Colonic mucosa (tissue), 4 donors: ENCODE measurements around the gene LAMA1. TPM values are rescaled to one million over a fixed set of nuclear protein-coding genes. Genes with fewer than 3 reads are reported as not detected.

Experiments used
- DNase-seq: peaks from one replicate; pipeline ENCODE4 v3.0.0-alpha.2; 2020
- H3K27ac ChIP-seq: fragments of 200-600 bp; one replicate; pipeline ENCODE4 v1.8.0; 2021
- H3K27me3 ChIP-seq: fragments of 200-600 bp; one replicate; pipeline ENCODE4 v1.8.0; 2021
- H3K36me3 ChIP-seq: fragments of 200-600 bp; one replicate; pipeline ENCODE4 v1.8.0; 2021
- H3K4me1 ChIP-seq: fragments of 200-600 bp; one replicate; pipeline ENCODE4 v1.8.0; 2021; ENCODE audit warnings: mild to moderate bottlenecking
- H3K4me3 ChIP-seq: fragments of 200-600 bp; one replicate; pipeline ENCODE4 v1.8.0; 2021
- H3K9ac ChIP-seq, 2 donors: one replicate each; pipeline ENCODE4 v1.7.0; 2013; ENCODE audit warnings: control low read depth in 2 of 2, low read depth in 2 of 2, low read length in 2 of 2
- H3K9me3 ChIP-seq: fragments of 200-600 bp; one replicate; pipeline ENCODE4 v1.8.0; 2021
- intact Hi-C: fragments of 100-400 bp; cut with DNase I; formaldehyde crosslinking; loops from one replicate; pipeline ENCODE4 v1.14.1; 2022
- total RNA-seq, 2 donors: library from RNA; stranded (reverse); fragmentation: NEBNext Ultra II Directional in 1 of 2; extraction: Animal tissue kit (Norgen Biotek cat#: 25700) in 1 of 2; gene quantifications; one replicate each; pipeline ENCODE4 v1.2.1, GENCODE V29; 2021
- TF ChIP-seq, protein P1 (sequence below): fragments of 200-600 bp; IDR thresholded peaks from one replicate; pipeline ENCODE4 v1.8.0; 2022; ENCODE audit warnings: antibody characterized with exemption, mild to moderate bottlenecking
- donor health status: healthy.
- donor health status: DM: no; HTN: no; CAD: no.
- donor health status: DM: no; HTN: no; CAD: no.

Gene LAMA1
- total RNA-seq, 2 donors from 2014 or later, result 7.7 to 24.2 TPM

DNA sequence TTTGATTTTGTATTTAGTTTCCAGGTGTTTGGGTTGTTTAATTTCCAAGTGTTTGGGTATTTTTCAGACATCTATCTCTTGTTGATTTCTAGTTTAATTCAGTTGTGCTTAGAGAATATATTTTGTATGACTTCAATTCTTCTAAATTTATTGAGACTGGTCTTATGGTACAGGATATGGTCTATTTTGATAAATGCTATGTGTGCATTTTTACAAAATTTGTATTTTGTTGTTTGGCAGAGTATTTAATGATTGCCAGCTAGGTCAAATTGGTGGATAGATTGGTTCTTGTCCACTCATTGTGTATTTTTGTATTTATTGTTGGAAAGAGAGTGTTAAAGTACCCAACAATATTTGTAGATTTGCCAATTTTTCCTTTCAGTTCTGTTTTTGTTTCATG is 23.7 kb upstream of the LAMA1 start:
- Histone ChIP-seq H3K4me1 (no peaks in the 10 kb centered on the region), H3K9ac (no peak overlapping the region), H3K27me3 (no peaks in the 10 kb centered on the region), H3K4me3 (no peak overlapping the region), H3K9me3 (no peaks in the 10 kb centered on the region), H3K36me3 (no peaks in the 10 kb centered on the region), H3K27ac (no peak overlapping the region)
- TF ChIP-seq, protein P1, sequence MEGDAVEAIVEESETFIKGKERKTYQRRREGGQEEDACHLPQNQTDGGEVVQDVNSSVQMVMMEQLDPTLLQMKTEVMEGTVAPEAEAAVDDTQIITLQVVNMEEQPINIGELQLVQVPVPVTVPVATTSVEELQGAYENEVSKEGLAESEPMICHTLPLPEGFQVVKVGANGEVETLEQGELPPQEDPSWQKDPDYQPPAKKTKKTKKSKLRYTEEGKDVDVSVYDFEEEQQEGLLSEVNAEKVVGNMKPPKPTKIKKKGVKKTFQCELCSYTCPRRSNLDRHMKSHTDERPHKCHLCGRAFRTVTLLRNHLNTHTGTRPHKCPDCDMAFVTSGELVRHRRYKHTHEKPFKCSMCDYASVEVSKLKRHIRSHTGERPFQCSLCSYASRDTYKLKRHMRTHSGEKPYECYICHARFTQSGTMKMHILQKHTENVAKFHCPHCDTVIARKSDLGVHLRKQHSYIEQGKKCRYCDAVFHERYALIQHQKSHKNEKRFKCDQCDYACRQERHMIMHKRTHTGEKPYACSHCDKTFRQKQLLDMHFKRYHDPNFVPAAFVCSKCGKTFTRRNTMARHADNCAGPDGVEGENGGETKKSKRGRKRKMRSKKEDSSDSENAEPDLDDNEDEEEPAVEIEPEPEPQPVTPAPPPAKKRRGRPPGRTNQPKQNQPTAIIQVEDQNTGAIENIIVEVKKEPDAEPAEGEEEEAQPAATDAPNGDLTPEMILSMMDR, result no peak
- DNase-seq, result no peak
- intact Hi-C loops, result no loop called here

DNA sequence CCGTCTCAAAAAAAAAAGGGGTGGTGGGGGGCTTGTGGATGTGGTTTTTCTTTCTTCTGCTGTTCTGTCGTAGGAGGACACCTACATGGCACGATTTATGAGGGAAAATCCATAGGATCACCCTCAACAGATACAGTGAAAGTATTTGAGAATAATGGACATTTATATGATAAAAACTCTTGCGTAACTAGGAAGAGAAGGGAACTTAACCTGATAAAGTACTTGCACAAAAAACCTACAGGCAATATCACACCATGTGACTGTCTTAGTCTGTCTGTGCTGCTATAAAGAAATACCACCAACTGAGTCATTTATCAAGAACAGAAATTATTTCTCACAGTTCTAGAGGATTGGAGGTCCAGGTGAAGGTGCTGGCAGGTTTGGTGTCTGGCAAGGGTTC is 21.8 kb upstream of the LAMA1 start:
- TF ChIP-seq, protein P1, result no peak
- H3K4me3 ChIP-seq, result no peak overlapping the region
- intact Hi-C loops, result no loop called here
- DNase-seq, result no peak
- no peak overlapping the region for H3K27ac ChIP-seq
- no peaks in the 10 kb centered on the region for H3K9me3 ChIP-seq
- H3K36me3 ChIP-seq, result no peaks in the 10 kb centered on the region
- H3K9ac ChIP-seq, result no peak overlapping the region
- H3K27me3 ChIP-seq, result no peaks in the 10 kb centered on the region
- no peaks in the 10 kb centered on the region for H3K4me1 ChIP-seq

DNA sequence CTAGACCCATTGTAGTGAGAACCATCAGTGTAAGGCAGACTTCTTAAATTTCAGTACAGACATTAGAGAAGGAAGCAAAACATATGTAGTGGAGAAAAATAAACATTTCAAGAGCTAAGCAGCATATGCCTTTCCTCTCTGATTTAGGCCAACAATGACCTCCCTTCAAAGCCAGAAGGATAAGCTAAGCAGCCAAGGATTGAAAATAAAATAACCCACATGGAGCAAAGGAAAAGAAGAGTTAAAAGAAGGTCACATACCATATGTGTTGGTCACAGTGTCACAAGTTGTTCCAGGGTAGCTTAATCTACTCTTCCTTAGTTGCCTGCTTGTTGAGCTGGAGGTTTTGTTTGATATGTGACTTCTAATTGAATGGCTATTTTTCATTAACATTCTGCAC is 15.6 kb upstream of the LAMA1 start:
- intact Hi-C loops, result no loop called here
- no peak overlapping the region for H3K4me3 ChIP-seq
- H3K4me1 ChIP-seq, result no peaks in the 10 kb centered on the region

DNA sequence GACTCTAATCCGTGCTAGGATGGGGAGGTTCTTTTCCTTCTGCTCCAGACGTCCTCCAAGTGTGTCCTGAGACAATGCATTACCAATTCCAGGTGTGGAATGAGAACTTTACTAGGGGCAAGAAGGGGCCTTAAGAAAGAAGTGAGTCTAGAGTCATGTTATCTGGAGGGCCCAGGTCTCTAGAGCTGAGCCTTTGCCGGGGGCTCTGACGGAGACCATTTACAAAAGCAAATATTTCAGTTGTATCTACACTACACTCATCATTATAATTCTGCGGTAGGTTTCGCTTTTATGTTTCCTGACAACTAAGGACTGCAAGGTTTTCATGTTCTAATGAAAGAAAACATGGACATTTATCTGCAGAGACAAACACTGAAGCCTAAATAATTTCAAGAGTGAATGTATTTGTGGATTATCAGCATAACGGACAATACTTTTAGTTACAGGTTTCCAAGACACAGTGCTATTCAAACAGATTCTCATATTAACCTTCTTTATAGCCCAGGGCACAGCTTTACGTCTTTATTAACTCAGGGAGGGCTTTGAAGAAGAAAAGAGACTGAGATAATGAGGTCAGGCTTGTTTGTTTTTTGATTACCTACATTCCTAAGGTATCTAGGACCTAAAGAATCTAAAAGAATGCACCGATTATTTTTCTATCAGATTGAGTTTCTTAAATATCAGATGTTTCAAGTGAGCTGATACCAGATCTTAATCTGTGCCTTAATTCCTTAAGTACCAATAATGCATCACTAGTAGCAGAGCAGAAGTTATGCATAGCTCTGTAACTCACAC is 15.0 kb upstream of the LAMA1 start:
- no peaks in the 10 kb centered on the region for H3K27me3 ChIP-seq
- H3K4me1 ChIP-seq, result no peaks in the 10 kb centered on the region
- no peak overlapping the region for H3K27ac ChIP-seq
- DNase-seq, result no peak
- no peak overlapping the region for H3K9ac ChIP-seq
- no peaks in the 10 kb centered on the region for H3K9me3 ChIP-seq
- TF ChIP-seq, protein P1, result no peak
- no peaks in the 10 kb centered on the region for H3K36me3 ChIP-seq
- intact Hi-C loops, result no loop called here
- no peak overlapping the region for H3K4me3 ChIP-seq

More for the DNA sequence above, 15.6 kb upstream of the LAMA1 start:
- DNase-seq, result no peak
- Histone ChIP-seq H3K27ac (no peak overlapping the region), H3K27me3 (no peaks in the 10 kb centered on the region), H3K36me3 (no peaks in the 10 kb centered on the region), H3K9me3 (no peaks in the 10 kb centered on the region), H3K9ac (no peak overlapping the region)
- TF ChIP-seq, protein P1, result no peak

DNA sequence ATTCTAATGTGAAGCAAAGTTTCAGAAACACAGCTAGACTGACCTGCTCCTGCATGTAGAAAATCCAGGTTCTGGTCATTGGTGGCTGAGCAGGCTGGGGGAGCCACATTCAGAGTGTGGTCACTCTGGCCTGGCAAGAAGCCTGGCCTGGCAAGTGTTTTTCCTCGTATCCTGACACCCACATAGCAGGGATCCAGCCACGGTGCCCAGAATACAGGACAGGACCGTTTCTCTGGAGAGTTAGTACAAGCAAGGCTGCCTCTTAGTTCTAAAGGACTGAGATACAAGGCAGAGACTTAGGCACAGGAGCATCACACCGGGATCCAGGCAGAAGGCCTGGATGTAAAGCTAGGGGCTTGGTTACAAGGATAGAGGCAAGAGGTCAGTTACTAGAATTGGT is 4.8 kb upstream of the LAMA1 start:
- peaks cover 17% of the 10 kb centered on the region for H3K27me3 ChIP-seq
- H3K4me3 ChIP-seq, result no peak overlapping the region
- no peak overlapping the region for H3K27ac ChIP-seq
- H3K4me1 ChIP-seq, result no peaks in the 10 kb centered on the region
- intact Hi-C loops, result no loop called here
- H3K9me3 ChIP-seq, result no peaks in the 10 kb centered on the region
- no peak for DNase-seq
- H3K36me3 ChIP-seq, result no peaks in the 10 kb centered on the region
- no peak overlapping the region for H3K9ac ChIP-seq
- TF ChIP-seq, protein P1, result no peak
